Spleen (tissue), 11 donors: ENCODE data around the gene PNPO. TPM values are rescaled to one million over a fixed set of nuclear protein-coding genes. Genes with fewer than 3 reads are reported as not detected.
"Not testable (repeated sequence)": the region's sequence is repeated elsewhere in the genome, so short reads cannot be mapped to it uniquely, and the experiment has no call there.

Experiments
- DNase-seq: peaks from one replicate; pipeline ENCODE4 v3.0.0-alpha.2; 2020
- H3K27ac ChIP-seq, 8 donors: fragments of 200-600 bp; sonication (generic) in 7 of 8; 1 replicate in 4 of 8; 2 replicates in 4 of 8; pipeline versions ENCODE4 v1.5.0 to v1.8.0; 2016 to 2021; ENCODE audit warnings: inconsistent platforms in 4 of 8, mild to moderate bottlenecking in 4 of 8, moderate library complexity in 1 of 8
- H3K27me3 ChIP-seq, 7 donors: fragments of 200-600 bp; sonication (generic) in 6 of 7; replicated peaks in 1 of 7; 1 replicate in 4 of 7; 2 replicates in 3 of 7; pipeline versions ENCODE4 v1.5.0 to v1.8.0; 2016 to 2021; ENCODE audit warnings: inconsistent platforms in 3 of 7, mild to moderate bottlenecking in 1 of 7
- H3K36me3 ChIP-seq, 6 donors: fragments of 200-600 bp; sonication (generic) in 5 of 6; 1 replicate in 4 of 6; 2 replicates in 2 of 6; pipeline versions ENCODE4 v1.5.0 to v1.8.0; 2016 to 2021; ENCODE audit warnings: inconsistent platforms in 2 of 6
- H3K4me1 ChIP-seq, 6 donors: fragments of 200-600 bp; sonication (generic) in 5 of 6; 1 replicate in 3 of 6; 2 replicates in 3 of 6; pipeline versions ENCODE4 v1.5.0 to v1.8.0; 2016 to 2021; ENCODE audit warnings: inconsistent platforms in 3 of 6
- H3K4me3 ChIP-seq, 8 donors: fragments of 200-600 bp; sonication (generic) in 7 of 8; 1 replicate in 4 of 8; 2 replicates in 4 of 8; pipeline versions ENCODE4 v1.5.0 to v1.8.0; 2016 to 2021; ENCODE audit warnings: inconsistent platforms in 4 of 8, mild to moderate bottlenecking in 4 of 8, moderate library complexity in 2 of 8
- H3K9me3 ChIP-seq, 8 donors: fragments of 200-600 bp; sonication (generic) in 7 of 8; 1 replicate in 4 of 8; 2 replicates in 4 of 8; pipeline versions ENCODE4 v1.5.0 to v1.8.0; 2016 to 2021; ENCODE audit warnings: inconsistent platforms in 4 of 8
- POLR2A ChIP-seq, 3 donors: fragments of 450-650 bp; IDR thresholded peaks; one replicate each; pipeline ENCODE4 v1.5.1; 2017; ENCODE audit warnings: antibody characterized with exemption in 3 of 3, mild to moderate bottlenecking in 1 of 3
- POLR2AphosphoS5 ChIP-seq, 3 donors: sonication (generic); formaldehyde crosslinking; IDR thresholded peaks; one replicate each; pipeline ENCODE4 v1.5.1; 2017; ENCODE audit warnings: antibody characterized with exemption in 3 of 3
- WGBS, 5 donors: extraction: QIAGEN DNeasy Blood & Tissue Kit in 3 of 5; methylation state at CpG; one replicate each; pipeline versions ENCODE4 v1.1.5 to v1.1.7; 2013 to 2018; 5-methylcytosine and 5-hydroxymethylcytosine counted together
- intact Hi-C: fragments of 100-400 bp; cut with DNase I; formaldehyde crosslinking; loops from one replicate; pipeline ENCODE4 v1.15.0; 2023; ENCODE audit warnings: low total_unique reads
- polyA plus RNA-seq, 3 donors: library from polyadenylated mRNA; stranded (reverse); fragments of 200-250 nt; gene quantifications; one replicate each; pipeline ENCODE4 v1.2.1, GENCODE V29; 2013
- total RNA-seq, 7 donors: library from RNA; depleted of rRNA in 3 of 7; stranded (reverse); fragments of >200 nt in 3 of 7; fragmentation: NEBNext Ultra II Directional in 4 of 7; extraction: Animal tissue kit (Norgen Biotek cat#: 25700) in 4 of 7; gene quantifications; one replicate each; pipeline versions ENCODE4 v1.1.0 to v1.2.1, GENCODE V29; 2016 to 2021
- TF ChIP-seq, protein P1 (sequence below), 11 experiments: fragments of 200-600 bp in 7 of 11; fragments of 450-650 bp in 4 of 11; sonication (generic) in 4 of 11; IDR thresholded peaks in 8 of 11; conservative IDR thresholded peaks in 3 of 11; 1 replicate in 7 of 11; 2 replicates in 4 of 11; pipeline versions ENCODE4 v1.4.0 to v1.8.0; 2016 to 2021; ENCODE audit warnings: antibody characterized with exemption in 11 of 11, inconsistent platforms in 4 of 11, mild to moderate bottlenecking in 1 of 11
- donor health status: healthy with polysubstance abuse.
- donor health status: DM: no; HTN: no; CAD: no; lungs with moderate emphysema.
- donor health status: DM: no; HTN: no; CAD: no.
- donor health status: Bipolar disorder and iron deficiency.
- donor health status: healthy.
- donor health status: DM: no; HTN: no; CAD: no.
- donor health status: DM: yes; HTN: yes; CAD: no.

The PNPO gene
- total and polyA plus RNA-seq, 10 donors: 6.1 to 28.9 (median 26.6) TPM

DNA sequence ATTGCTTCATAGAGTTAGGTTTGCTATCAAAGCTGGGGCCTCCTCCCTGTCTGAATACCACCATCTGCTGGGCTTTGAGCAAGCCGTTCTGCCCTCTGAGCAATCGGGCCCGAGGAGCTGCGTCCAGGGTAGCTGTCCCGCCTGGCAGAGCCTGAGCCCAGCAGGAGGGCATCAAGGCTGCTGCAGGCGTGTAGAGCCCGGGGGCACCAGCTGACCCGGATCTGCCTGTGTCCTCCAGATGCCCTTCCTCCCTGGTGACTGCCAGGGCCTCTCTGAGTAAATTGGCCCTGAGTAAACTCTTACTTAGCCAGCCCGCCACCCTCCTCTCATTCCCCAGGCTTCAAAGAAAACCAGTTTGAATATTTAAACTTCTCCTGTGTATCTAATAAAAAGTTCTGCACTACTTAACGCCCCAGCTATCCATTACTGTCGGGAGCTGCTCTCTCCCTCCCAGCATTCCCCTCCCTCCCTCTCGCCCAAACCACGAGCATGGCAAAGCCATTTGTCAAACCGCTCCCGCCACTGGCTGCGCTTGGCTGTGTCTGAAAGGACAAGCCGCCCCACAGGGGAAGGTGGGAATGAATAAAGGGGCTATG is 46.0 kb downstream of the PNPO start:
- Histone ChIP-seq H3K9me3 (no peaks in the 10 kb centered on the region), H3K36me3 (peaks cover 0 to 37% (median 13%) of the 10 kb centered on the region in 6 donors), H3K27ac (no peak overlapping the region), H3K4me3 (no peak overlapping the region), H3K4me1 (peaks cover 0 to 36% (median 21%) of the 10 kb centered on the region in 6 donors), H3K27me3 (no peaks in the 10 kb centered on the region)
- TF ChIP-seq POLR2AphosphoS5 (IDR thresholded peaks at IDR 0.05) (peak; percentile 33 to 74 (median 59)), POLR2A (IDR thresholded peaks at IDR 0.05) (no peak)
- DNase-seq: peak; percentile 82
- intact Hi-C loops: no loop called here
- WGBS, 5 donors: 54 to 67% (median 58%) methylated on average over 17 of the region's 17 CpGs

DNA sequence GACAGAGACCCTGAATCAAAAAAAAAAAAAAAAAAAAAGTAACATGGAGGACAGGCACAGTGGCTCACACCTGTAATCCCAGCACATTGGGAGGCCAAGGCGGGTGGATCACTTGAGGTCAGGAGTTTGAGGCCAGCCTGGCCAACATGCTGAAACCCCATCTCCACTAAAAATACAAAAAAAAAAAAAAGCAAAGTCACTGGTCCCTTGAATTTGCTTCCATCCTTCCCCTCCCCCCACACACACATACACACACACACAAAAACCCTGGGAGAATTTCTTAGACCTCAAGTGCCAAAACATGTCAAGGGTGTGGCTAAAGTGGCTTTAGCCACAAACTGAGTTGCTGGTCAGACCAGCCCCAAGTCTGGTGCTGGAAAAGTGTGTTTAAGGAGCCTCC is 47.1 kb downstream of the PNPO start:
- DNase-seq, intact Hi-C loops, H3K4me3 ChIP-seq, H3K27ac ChIP-seq, H3K27me3 ChIP-seq, H3K9me3 ChIP-seq: not testable (repeated sequence)
- Histone ChIP-seq H3K36me3 (peaks cover 0 to 26% (median 3%) of the 10 kb centered on the region in 6 donors), H3K4me1 (peaks cover 0 to 25% (median 12%) of the 10 kb centered on the region in 6 donors)
- 79 to 100% (median 90%) methylated on average over 1 of the region's 1 CpG for WGBS, 5 donors

DNA sequence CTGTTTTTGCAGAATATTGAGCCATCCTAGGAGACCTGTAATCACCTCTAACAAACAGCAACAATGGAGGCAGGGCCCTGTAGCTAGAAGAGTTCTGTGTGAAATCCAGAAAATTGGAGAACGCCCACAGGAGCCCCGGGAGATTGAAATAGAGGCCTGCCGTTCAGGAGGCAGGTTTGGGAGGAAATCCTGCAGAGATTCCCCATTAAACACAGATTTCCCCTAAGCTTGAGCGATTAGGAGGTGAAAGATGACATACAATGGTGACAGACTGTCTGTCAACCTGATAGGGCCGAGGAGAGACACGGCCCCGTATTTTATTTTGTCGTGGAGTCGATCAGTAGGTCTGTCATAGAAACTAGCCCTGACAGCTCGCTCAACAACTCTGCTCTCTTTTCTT is 47.8 kb downstream of the PNPO start:
- TF ChIP-seq POLR2A (IDR thresholded peaks at IDR 0.05) (no peak), POLR2AphosphoS5 (IDR thresholded peaks at IDR 0.05) (no peak)
- TF ChIP-seq, protein P1, sequence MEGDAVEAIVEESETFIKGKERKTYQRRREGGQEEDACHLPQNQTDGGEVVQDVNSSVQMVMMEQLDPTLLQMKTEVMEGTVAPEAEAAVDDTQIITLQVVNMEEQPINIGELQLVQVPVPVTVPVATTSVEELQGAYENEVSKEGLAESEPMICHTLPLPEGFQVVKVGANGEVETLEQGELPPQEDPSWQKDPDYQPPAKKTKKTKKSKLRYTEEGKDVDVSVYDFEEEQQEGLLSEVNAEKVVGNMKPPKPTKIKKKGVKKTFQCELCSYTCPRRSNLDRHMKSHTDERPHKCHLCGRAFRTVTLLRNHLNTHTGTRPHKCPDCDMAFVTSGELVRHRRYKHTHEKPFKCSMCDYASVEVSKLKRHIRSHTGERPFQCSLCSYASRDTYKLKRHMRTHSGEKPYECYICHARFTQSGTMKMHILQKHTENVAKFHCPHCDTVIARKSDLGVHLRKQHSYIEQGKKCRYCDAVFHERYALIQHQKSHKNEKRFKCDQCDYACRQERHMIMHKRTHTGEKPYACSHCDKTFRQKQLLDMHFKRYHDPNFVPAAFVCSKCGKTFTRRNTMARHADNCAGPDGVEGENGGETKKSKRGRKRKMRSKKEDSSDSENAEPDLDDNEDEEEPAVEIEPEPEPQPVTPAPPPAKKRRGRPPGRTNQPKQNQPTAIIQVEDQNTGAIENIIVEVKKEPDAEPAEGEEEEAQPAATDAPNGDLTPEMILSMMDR (IDR thresholded peaks at IDR 0.05 in 8 of 11, conservative IDR thresholded peaks at IDR 0.05 in 3 of 11): no peak
- intact Hi-C loops: no loop called here
- Histone ChIP-seq H3K4me1 (peaks cover 0 to 18% (median 9%) of the 10 kb centered on the region in 6 donors), H3K27ac (no peak overlapping the region), H3K36me3 (peaks cover 0 to 19% (median 0%) of the 10 kb centered on the region in 6 donors), H3K9me3 (no peaks in the 10 kb centered on the region), H3K27me3 (no peaks in the 10 kb centered on the region), H3K4me3 (no peak overlapping the region)
- 78 to 84% (median 81%) methylated on average over 10 of the region's 10 CpGs for WGBS, 5 donors
- peak; percentile 12 for DNase-seq

DNA sequence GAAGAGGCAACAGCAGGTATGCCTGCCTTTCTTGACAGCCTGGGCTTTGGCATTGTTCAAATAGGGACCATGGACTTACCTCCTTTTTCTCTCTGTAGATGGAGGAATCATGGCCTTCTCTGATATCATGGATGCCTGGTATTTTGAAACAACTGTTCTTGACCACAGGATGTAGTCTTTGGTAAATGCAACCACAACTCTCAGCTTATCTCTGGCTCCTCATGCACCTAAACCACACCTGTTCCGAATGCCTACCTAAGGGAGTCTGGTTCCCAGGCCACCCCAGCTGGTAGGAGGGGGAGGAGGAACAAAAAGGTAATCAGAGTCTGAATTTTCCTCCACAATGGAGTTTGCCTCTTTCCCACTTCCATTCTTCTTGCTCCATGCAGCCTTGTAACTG is 48.3 kb downstream of the PNPO start:
- 32 to 77% (median 55%) methylated on average over 1 of the region's 1 CpG for WGBS, 5 donors
- peaks cover 0 to 18% (median 9%) of the 10 kb centered on the region in 6 donors for H3K4me1 ChIP-seq
- H3K36me3 ChIP-seq: peaks cover 0 to 13% (median 0%) of the 10 kb centered on the region in 6 donors
- TF ChIP-seq POLR2A (IDR thresholded peaks at IDR 0.05): no peak
- TF ChIP-seq, protein P1 (IDR thresholded peaks at IDR 0.05 in 8 of 11, conservative IDR thresholded peaks at IDR 0.05 in 3 of 11): no peak
- TF ChIP-seq POLR2AphosphoS5 (IDR thresholded peaks at IDR 0.05): no peak
- no peak overlapping the region for H3K4me3 ChIP-seq
- intact Hi-C loops: no loop called here
- H3K9me3 ChIP-seq: no peaks in the 10 kb centered on the region
- no peak for DNase-seq
- no peak overlapping the region for H3K27ac ChIP-seq
- no peaks in the 10 kb centered on the region for H3K27me3 ChIP-seq

DNA sequence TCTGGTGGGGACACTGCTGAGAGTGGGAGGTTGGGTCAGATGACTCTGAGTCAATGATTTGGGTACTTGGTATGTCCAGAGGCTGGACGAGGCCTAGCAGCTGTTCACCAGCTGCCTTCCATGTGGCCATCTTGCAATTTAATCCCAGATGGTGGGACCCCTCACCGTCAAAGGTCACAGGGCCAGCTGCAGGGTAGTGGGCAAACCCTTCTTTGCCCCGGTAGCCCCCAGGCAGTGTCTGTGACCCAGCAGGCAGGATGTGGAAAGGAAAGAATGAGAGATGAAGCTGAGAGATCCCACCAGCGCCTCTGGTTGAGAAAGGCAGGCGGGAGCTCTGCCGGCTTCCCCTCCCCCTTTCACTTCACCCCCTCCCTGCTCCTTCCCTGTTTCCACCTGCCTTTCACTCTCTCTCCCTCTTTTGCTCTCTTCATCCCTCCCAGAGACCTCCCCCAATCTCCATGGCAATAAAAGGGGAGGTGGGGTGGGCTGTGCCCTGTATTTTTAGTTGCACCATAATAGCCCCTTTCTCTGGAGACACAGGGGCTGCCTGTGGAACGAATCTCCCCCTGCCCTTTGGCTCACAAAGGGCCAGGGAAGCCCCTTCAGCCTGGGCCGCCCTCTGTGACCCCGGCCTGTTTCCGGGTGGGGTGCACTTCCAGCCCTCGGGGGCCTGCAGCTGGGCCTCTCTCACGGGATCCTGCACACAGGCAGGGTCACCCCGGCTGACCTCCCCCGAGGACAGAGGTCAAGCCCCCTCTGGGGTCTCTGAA is 49.8 kb downstream of the PNPO start:
- H3K27ac ChIP-seq: no peak overlapping the region
- H3K36me3 ChIP-seq: no peaks in the 10 kb centered on the region
- TF ChIP-seq POLR2AphosphoS5 (IDR thresholded peaks at IDR 0.05) (no peak), POLR2A (IDR thresholded peaks at IDR 0.05) (no peak)
- TF ChIP-seq, protein P1 (IDR thresholded peaks at IDR 0.05 in 8 of 11, conservative IDR thresholded peaks at IDR 0.05 in 3 of 11): no peak
- peaks cover 0 to 5% (median 0%) of the 10 kb centered on the region in 7 donors for H3K27me3 ChIP-seq
- peak; percentile 13 for DNase-seq
- H3K9me3 ChIP-seq: no peaks in the 10 kb centered on the region
- no peak overlapping the region for H3K4me3 ChIP-seq
- intact Hi-C loops: no loop called here
- 63 to 79% (median 73%) methylated on average over 14 of the region's 14 CpGs for WGBS, 5 donors
- H3K4me1 ChIP-seq: peaks cover 0 to 18% (median 9%) of the 10 kb centered on the region in 6 donors
